Peyer's patch (tissue), 4 donors: ENCODE measurements around the gene DAAM2. TPM values are rescaled to one million over a fixed set of nuclear protein-coding genes. Genes with fewer than 3 reads are reported as not detected.

Experiments
- DNase-seq, 3 donors: peaks; one replicate each; pipeline ENCODE4 v3.0.0-alpha.2; 2017 to 2019
- H3K27ac ChIP-seq, 4 donors: fragments of 200-600 bp; sonication (generic); one replicate each; pipeline ENCODE4 v1.5.1; 2016 to 2019
- H3K27me3 ChIP-seq, 2 donors: fragments of 200-600 bp; sonication (generic); one replicate each; pipeline ENCODE4 v1.5.1; 2019
- H3K36me3 ChIP-seq, 3 donors: fragments of 200-600 bp; sonication (generic); one replicate each; pipeline ENCODE4 v1.5.1; 2016 to 2019
- H3K4me1 ChIP-seq, 4 donors: fragments of 200-600 bp; sonication (generic); one replicate each; pipeline ENCODE4 v1.5.1; 2016 to 2019
- H3K4me3 ChIP-seq, 4 donors: fragments of 200-600 bp; sonication (generic); 1 replicate in 3 of 4; 2 replicates in 1 of 4; pipeline ENCODE4 v1.5.1; 2016 to 2019; ENCODE audit warnings: mild to moderate bottlenecking in 1 of 4
- H3K9me3 ChIP-seq, 4 donors: fragments of 200-600 bp; sonication (generic); one replicate each; pipeline ENCODE4 v1.5.1; 2016 to 2019; ENCODE audit warnings: mild to moderate bottlenecking in 1 of 4
- POLR2A ChIP-seq, 2 donors: fragments of 450-650 bp; IDR thresholded peaks; one replicate each; pipeline ENCODE4 v1.5.1; 2017; ENCODE audit warnings: antibody characterized with exemption in 2 of 2, mild to moderate bottlenecking in 2 of 2, moderate library complexity in 2 of 2
- total RNA-seq, 4 donors: library from RNA; depleted of rRNA; stranded (reverse); fragments of >200 nt; gene quantifications; one replicate each; pipeline ENCODE4 v1.1.0, GENCODE V29; 2016
- TF ChIP-seq, protein P1 (sequence below), 6 experiments: fragments of 450-650 bp in 4 of 6; fragments of 200-600 bp in 2 of 6; sonication (generic) in 1 of 6; IDR thresholded peaks; one replicate each; pipeline ENCODE4 v1.5.1; 2017 to 2019; ENCODE audit warnings: antibody characterized with exemption in 6 of 6, mild to moderate bottlenecking in 3 of 6, moderate library complexity in 1 of 6

Gene DAAM2
- total RNA-seq, 4 donors from 2014 or later = 8.8 to 178 (median 22.5) TPM

DNA sequence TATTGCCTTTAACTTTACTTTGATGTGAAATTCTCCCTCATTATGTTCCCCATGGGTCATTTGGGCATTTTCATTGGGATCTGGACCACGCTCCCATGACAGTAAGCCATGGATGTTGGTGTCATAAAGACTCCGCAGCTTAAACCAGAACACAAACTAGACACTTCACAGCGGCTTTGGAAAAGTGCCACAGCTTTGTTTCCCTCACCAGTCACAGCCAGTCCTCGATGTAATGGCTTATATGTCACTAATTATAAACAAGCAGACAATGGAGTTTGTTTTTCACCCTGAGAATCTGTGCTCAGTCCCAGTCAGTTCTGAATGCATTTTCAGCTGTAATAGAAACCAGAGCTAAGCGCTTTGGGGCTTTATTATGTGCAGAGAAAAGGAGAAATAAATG lies 23.2 kb upstream of the DAAM2 start:
- no peaks in the 10 kb centered on the region for H3K4me1 ChIP-seq
- TF ChIP-seq, protein P1, sequence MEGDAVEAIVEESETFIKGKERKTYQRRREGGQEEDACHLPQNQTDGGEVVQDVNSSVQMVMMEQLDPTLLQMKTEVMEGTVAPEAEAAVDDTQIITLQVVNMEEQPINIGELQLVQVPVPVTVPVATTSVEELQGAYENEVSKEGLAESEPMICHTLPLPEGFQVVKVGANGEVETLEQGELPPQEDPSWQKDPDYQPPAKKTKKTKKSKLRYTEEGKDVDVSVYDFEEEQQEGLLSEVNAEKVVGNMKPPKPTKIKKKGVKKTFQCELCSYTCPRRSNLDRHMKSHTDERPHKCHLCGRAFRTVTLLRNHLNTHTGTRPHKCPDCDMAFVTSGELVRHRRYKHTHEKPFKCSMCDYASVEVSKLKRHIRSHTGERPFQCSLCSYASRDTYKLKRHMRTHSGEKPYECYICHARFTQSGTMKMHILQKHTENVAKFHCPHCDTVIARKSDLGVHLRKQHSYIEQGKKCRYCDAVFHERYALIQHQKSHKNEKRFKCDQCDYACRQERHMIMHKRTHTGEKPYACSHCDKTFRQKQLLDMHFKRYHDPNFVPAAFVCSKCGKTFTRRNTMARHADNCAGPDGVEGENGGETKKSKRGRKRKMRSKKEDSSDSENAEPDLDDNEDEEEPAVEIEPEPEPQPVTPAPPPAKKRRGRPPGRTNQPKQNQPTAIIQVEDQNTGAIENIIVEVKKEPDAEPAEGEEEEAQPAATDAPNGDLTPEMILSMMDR (IDR thresholded peaks at IDR 0.05) = no peak
- no peak for TF ChIP-seq POLR2A (IDR thresholded peaks at IDR 0.05)
- no peak for DNase-seq
- H3K4me3 ChIP-seq = no peak overlapping the region
- H3K9me3 ChIP-seq = no peaks in the 10 kb centered on the region
- no peak overlapping the region for H3K27ac ChIP-seq
- H3K36me3 ChIP-seq = no peaks in the 10 kb centered on the region
- no peaks in the 10 kb centered on the region for H3K27me3 ChIP-seq

DNA sequence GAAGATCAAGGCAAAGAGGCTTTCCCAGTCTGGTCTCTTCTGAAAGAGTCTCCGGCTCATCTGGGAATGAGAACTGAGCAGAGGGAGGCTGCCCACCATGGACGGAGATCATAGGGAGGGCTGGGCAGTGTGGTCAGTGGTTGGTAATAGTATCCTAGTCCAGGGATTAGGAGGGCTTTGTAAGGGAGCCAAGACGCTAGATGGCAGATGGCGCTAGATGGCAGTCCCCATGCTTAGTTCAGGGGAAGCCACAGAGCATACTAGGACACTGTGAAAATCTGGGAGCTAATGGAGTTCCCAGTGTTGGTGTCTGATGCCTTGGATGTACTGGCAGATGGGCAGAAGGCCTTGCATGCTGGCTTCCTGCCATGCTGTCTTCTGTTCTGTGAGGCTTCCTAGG lies 21.7 kb upstream of the DAAM2 start:
- H3K9me3 ChIP-seq = no peaks in the 10 kb centered on the region
- no peak for DNase-seq
- H3K27me3 ChIP-seq = no peaks in the 10 kb centered on the region
- H3K4me3 ChIP-seq = no peak overlapping the region
- H3K36me3 ChIP-seq = no peaks in the 10 kb centered on the region
- no peak for TF ChIP-seq POLR2A (IDR thresholded peaks at IDR 0.05)
- TF ChIP-seq, protein P1 (IDR thresholded peaks at IDR 0.05) = no peak
- H3K4me1 ChIP-seq = no peaks in the 10 kb centered on the region
- no peak overlapping the region for H3K27ac ChIP-seq

DNA sequence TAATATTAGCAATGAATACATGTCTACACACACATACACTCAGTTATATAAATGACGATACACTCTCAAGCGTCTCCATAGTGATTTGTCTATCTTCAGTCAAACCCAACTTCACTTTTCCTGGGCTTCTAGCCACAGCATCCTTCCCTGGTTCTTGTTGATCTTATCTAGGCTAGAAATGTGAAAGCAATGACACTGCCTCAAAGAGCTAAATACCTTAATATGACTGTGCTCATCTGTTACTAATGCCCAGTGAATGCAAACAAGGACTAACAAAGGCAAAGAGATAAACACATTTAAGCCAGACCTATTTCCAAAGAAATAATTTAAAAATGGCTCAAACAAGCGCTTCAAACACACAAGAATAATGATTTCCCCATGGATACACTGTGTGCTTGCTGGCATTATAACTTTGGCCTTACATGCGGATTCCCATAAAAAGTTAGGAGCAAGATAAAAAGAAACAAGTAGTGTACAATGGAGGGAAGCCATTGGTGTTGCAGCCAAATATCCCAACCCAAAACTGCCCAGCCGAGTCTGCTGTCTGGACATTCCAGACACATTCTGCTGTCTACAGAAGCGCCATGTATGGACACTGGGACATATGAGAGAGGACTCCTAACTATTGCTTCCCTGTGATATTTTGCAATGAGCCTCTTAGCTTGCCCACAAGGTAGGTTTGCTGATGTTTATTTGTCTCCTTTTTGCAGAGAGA lies 19.5 kb upstream of the DAAM2 start:
- Histone ChIP-seq H3K27ac (peak overlapping the region in 2 of 4 donors; percentile 17 to 67), H3K9me3 (no peaks in the 10 kb centered on the region), H3K4me3 (no peak overlapping the region), H3K27me3 (no peaks in the 10 kb centered on the region), H3K36me3 (no peaks in the 10 kb centered on the region), H3K4me1 (no peaks in the 10 kb centered on the region)
- DNase-seq = no peak
- TF ChIP-seq, protein P1 (IDR thresholded peaks at IDR 0.05) = no peak
- no peak for TF ChIP-seq POLR2A (IDR thresholded peaks at IDR 0.05)

DNA sequence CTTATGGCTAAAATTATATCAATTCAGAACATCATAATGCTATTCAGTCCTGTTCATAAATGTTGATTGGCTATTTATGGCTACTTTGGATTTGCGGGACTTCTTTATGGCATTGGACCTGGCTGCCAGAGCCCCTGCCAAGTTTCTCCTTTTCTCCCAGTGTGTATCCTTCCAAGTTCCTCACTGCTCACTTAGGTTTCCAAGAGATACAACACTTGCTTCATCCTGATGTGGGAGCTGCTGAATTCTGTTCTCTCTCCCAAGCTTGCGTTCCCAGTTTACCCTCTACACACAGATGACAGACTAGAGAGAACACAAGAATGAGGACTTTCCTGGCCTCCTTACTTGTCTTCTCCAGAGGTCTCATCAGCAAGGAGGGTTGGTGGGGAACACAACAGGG lies 18.4 kb upstream of the DAAM2 start:
- H3K36me3 ChIP-seq = no peaks in the 10 kb centered on the region
- no peak for DNase-seq
- H3K9me3 ChIP-seq = no peaks in the 10 kb centered on the region
- TF ChIP-seq, protein P1 (IDR thresholded peaks at IDR 0.05) = no peak
- TF ChIP-seq POLR2A (IDR thresholded peaks at IDR 0.05) = no peak
- no peaks in the 10 kb centered on the region for H3K4me1 ChIP-seq
- no peaks in the 10 kb centered on the region for H3K27me3 ChIP-seq
- H3K27ac ChIP-seq = peak overlapping the region in 1 of 4 donors; percentile 67
- no peak overlapping the region for H3K4me3 ChIP-seq

DNA sequence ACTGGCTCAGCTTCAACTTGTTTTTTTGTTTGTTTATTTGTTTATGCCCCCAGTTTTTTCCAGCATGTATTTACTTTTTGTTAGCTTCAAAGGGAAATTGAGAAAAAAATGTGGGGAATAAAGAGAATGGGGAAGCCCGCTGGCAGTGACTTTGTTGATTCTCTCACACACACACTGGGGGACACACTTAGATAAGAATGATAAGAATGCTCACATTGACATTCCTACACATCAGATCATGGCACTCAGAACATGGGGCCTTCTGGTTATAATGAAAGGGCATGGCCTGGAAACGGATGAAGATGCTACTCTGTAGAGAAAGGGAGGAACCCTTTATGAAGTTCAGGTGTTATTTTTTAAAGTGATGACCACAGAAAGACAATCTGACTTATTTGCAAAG lies 15.6 kb upstream of the DAAM2 start:
- no peak for DNase-seq
- Histone ChIP-seq H3K4me1 (no peaks in the 10 kb centered on the region), H3K9me3 (no peaks in the 10 kb centered on the region), H3K4me3 (no peak overlapping the region), H3K27me3 (no peaks in the 10 kb centered on the region), H3K27ac (no peak overlapping the region), H3K36me3 (no peaks in the 10 kb centered on the region)
- TF ChIP-seq, protein P1 (IDR thresholded peaks at IDR 0.05) = no peak
- no peak for TF ChIP-seq POLR2A (IDR thresholded peaks at IDR 0.05)
